HG03066 (cell line): ENCODE results near the gene PCARE.

Source experiments
- ATAC-seq: cut with Tn5 transposase; IDR thresholded peaks from one replicate; pipeline ENCODE4 v1.9.1; 2021; ENCODE audit warnings: low read depth; ENCODE audit not compliant: unreplicated experiment

Gene PCARE

DNA sequence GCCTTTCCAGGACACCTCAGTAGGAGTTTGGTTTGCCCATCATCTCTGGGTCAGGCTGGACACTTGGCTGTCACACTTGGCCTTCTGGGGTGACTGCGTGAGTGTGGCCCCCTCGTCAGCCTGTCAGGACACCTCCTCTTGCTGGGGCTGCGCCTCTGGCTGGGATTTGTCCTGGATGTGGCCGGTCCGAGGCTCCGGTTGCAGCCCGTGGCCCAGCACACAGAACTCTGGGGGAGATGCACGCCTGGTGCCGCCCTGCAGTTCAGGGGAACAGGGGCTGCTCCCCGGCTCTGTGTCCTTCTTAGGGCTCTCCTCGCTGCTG, 9.6 kb downstream of the PCARE start:
- ATAC-seq, result no peak

DNA sequence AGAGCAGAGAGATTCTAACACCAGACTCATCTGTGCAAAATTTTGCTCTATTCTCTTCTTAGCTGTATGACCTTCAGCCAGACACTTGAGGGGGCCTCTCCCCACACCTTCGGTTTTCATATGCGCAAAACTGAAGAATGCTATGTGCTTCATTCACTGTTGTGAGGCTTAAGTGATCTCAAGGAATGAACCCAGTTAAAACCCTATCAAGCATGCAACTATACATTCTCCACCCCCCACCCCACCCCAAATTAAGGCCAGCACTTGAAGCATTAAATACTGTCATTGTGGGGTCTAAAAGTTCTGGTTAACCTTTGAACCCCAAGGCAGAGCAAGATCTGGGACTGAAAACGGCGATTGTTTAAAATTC, 10.0 kb downstream of the PCARE start:
- ATAC-seq, result no peak

DNA sequence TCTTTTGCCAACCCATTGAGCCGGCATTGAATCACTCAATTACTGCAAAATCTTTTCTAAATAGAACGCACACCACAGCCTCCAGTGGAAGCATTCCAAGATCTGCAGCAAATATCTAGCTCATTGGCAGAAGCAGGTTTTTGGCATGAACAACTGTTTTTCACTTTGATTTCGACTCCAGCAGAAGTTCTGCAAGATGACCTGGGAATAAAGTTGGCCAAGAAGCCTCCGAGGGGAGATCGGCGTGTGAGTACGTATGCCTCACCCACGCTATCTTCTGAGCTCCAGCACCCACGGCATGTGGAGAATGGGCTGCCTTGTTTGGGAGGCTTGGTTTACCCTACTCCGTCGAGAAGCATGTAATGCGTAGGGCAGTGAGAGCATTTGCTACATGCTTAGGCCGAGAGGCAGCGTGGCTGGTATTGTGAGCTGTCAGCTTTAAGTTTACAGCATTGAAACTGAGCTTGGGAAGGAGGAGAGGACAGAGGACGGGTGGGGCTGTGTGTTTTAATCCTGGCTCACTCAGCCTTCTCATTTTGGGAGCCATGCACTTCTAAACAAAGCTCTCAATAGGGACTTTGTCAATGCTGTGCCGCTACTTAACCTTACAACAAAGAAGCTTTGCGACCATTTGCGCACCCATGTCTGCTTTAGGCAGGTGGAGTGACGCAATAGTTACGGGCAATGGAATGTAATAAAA, 10.5 kb downstream of the PCARE start:
- no peak for ATAC-seq

DNA sequence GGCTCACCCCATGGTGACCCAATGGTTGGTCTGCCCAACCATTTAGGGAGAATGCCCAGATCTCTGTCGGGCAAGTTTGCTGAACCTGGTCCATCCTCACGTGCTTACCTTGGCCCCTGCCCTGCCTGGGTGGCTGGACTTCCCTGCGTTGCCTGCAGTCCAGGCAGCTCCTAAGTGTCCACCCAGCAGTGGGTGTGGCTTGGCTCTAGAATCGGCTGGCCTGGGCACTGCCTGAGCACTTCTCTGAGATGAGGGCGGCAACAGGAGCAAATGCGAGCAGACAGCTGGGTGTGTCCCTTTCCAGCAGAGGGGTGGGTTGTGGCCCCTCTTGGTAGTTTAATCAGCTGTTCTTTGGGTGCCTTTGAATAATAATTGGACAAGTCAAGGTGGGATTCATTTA, 11.3 kb downstream of the PCARE start:
- no peak for ATAC-seq

DNA sequence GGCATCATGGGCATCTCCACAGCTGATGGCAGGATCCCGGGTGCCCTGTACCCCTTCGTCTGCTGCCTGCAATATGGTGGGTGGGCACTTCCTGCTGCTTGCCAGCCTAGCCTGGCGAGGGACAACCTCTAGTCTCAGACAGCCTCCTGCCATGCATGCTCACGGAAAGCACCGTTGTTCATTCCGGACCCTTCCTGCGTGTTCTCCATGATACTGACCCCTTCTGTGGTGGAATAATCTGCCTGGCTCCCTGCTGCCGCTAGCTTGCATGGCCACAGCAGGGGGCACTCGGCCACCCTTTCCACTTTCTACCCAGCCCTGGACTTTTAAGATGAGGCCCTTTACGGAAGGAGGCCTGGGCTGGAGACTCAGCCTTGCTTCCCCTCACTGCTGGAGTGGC, 12.0 kb downstream of the PCARE start:
- ATAC-seq, result no peak

DNA sequence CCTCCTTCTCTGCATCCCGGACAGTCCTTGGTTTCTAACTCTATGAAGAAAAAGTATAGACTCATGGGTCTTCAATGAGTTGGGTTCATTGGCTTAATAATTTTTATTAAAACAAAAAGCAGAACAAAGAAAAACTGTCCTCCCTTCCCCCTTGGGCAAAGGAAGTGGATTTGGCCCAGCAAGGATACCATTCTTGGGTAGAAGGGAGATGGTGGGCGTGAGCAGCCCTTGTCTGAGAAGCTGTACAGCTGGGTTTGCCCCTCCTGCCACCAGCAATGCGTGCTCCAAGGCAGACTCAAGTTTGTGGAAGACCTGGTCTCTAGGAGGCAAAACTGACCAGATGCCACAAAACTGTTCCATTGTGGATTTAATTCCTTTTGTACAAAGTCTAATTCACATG, 12.7 kb downstream of the PCARE start:
- ATAC-seq, result no peak

DNA sequence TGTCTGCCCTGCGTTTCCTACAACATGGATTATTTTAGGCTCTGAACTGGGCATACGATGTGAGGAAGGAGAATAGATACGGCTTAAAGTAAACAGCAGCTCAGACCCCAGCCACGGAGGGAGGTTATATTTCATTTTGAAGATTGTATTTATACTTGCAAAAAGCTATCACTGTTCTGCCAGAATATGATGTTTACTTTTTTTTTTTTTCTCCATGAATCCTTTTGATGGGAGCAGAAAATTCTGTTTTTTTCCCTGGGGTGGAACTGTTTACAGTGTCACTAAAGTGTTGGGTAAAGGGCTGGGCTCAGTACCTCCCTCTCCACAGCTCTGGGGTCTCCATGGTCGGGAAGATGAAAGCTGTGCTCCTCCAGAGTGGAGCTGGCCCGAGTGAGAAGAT, 13.1 kb downstream of the PCARE start:
- ATAC-seq, result no peak

DNA sequence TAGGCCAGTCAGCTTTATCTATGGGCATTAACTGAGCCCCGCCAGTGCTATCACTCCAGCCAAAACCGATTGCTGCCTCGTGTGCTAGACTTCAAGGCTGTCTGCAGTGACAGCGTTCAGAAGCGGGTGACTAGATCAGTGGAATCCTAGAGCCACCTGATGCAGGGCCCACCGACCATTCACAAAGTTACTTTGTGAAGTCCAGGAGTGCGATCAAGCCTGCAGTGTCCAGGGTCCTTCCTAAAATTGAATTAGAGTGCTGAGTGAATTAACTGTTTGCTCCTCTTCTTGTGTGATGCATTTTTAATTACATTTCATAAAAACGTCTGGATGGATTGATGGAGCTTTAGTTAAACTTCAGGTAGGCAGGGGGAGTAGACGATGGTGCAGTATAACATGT, 13.9 kb downstream of the PCARE start:
- ATAC-seq, result no peak

DNA sequence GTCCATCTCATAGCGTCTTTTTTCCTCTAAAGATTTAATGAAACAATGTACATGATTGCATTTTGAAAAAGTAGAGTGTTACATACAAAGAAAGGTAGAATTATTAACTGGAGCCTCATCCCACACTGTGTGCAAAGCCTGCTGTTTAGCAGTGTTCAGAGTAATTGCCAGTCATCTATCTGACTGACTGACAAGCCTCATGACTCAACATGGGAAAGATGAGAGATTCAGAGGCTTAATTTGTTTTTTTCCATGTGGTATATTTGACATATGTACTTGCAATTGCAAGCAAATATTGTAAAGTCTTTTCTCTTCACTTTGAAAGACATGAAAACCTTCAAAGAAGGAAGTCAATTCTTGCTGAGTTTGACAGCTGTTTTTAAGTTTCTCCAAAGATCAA, 14.7 kb downstream of the PCARE start:
- ATAC-seq, result no peak

DNA sequence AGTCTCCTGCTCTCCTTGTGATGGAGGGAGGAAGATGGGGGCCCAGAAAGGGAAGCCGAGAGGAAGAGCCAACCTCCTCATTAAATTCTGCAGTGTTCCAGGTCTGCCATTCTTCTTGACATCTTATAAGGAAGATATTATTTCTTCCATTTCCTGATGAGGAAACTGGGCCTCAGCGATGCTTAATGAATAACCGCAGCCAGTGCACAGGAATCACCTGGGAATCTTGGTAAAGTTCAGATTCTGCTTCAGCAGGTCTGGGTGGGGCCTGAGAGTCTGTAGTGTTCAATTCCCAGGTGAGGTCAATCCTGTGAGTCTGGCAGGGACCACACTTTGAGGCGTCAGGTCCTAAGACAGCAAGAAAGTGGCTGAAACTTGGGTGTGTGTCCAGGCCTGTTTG, 17.3 kb downstream of the PCARE start:
- ATAC-seq, result no peak

DNA sequence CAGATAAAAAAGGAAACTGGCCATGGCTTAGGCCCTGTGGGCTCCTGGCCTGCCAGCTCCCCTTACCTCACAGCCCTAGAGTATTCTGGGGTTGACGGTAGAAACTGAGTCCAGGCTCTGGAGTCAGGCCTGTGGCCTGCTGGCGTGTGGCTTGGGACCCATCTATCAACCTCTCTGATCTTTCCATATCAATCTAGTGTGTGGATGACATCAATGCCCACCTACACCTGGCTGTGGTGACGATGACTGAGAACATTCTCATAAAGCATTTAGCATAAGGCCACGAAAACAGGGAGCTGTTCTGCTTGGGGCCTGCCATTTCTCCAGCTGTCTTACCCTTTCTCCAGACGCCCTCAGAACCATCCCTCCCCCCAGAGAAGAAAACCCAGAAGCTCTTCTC, 17.9 kb downstream of the PCARE start:
- ATAC-seq, result no peak

DNA sequence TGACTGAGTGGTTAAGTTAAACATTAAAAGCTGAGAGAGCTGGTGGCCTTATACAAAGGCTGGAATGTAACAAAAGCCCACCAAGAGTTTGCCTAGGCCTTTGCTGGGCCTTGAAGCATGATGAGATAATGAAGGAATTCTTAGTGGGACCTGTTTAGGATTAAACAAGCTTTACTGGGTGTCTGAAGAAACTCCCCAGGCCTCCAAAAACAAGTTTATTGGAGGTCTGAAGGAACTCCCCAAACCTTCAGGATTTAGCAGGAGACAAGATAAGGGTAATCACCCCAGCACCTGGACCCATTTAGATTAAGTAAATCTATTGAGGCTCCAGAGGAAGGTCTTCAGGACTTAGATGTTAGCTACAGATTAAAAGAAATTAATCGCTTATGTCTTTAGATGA, 18.7 kb downstream of the PCARE start:
- no peak for ATAC-seq

DNA sequence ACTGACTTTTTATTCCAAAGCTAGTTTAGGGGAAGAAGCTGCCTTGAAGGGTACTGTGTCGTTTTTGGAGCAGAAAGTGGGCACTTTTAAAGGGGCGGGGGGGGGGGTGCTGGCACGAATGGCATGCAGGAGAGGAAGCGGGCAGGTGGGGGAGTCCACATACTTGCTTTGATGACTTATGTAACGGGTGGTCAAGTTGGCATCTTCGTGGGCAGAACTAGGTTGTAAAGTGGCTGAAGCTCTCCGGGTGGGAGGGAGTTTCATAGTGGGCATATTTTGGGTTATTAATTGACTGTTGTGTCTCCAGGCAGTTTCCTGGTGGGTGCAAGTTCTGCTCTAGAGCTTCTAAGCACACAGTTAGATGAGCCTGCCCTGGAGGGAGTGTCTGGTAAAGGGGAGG, 19.9 kb downstream of the PCARE start:
- ATAC-seq, result no peak

DNA sequence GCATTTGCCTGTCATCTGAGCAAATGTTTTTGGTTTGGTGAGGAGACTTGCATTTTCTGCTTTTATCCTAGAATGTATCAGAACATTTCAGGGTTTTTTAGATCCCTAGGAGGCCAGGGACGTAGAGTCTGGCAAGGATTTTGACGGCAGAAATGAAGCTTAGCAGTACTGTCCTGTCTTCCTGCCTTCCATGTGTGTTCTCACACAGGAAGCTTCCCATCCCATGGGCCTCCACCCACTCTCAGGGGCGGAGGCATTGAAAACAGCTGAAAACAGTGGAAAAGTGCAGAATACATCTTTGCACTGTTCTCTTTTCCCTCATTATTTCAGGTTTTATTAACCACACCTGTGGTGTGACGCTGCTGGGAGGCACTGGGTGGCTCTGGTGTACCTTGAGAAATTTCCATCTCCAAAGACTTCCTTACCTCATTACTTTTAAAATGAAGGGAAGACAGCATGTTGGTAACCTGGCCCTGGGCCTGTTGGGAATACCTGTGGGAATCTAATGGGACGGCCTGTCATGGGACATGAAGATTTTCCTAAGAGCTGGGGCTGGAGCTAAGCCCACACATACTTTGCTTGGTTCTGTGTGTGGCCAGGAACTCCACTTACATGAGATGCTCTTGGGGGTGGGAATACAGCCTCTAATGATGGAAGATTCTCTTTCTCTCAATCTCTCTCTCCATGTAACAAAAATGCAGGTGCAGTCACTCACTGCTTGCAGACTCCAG, 20.5 kb downstream of the PCARE start:
- ATAC-seq, result no peak

DNA sequence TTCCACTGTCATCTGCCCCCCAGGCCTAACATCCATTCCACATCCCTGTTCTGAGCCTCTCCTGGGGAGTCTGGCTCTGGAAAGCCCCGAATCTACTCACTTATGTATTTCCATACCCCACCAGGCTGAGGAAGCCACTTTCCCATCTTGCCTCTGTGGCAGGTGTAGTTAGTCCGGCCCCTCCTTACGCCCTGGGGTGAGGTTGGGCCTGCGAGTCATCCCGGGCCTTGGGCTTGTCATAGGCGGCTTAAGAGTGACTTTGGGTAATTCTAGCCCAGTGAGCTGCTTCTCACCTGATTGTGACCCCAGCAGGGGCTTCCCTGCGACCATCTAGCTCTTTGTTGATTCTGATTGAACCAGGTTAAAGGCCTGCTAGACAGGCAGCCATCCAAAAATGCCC, 21.1 kb downstream of the PCARE start:
- no peak for ATAC-seq

DNA sequence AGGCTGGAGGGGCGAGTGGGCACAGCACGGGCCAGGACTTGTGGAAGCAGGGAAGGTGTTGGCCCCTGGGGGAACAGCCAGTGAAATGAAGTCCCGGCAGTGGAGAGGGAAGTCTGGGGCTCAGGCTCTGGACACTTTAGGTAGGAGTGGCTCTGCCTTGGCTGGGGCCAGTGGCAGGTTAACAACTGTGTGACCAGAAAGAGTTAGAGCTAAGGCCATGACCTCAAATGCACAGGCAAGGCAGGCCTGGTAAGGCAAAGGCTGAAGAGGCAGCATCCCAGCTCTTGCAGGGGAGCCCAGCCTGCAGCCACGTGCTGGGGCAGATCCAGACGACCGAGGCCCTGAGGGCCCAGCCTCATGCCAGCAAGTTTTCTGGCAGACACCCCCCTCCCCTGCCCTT, 21.5 kb downstream of the PCARE start:
- no peak for ATAC-seq

DNA sequence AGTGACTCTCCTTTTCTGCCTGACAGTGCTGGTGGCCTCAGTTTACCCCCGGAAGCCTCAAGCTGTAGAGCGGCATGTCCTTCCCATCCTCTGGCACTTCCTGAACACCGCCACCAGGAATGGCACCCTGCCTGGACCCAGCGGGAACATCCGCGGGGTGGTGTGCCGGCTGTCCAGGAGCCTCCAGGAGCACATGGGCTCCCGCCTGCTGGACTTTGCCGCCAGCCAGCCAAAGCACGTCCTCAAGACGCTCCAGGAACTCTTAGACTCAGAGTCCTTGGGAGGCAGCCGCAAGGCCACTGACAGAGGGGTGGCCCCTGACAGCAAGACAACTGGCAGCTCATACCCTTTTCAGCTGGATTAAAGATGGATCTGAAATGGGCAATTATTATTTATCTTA, 22.6 kb downstream of the PCARE start:
- no peak for ATAC-seq

DNA sequence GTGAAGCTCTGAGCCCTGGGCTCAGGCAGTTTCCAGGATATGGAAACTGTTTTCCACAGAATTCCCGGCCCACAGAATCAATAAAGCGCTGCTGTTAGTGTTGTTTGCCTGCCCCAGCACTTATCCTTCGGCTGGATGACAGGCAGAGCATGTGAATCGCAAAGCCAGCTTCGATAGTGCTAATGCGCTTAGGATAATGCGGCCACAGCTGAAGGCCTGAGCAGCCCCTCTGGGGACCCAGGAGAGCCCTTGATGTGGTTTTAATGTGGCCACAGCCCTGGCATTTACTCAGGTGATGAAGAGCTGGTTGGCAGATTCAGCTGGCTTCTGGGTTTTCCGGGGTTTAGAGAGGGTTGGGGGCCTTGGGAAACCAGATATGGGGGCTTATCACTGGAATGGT, 23.7 kb downstream of the PCARE start:
- ATAC-seq, result no peak

DNA sequence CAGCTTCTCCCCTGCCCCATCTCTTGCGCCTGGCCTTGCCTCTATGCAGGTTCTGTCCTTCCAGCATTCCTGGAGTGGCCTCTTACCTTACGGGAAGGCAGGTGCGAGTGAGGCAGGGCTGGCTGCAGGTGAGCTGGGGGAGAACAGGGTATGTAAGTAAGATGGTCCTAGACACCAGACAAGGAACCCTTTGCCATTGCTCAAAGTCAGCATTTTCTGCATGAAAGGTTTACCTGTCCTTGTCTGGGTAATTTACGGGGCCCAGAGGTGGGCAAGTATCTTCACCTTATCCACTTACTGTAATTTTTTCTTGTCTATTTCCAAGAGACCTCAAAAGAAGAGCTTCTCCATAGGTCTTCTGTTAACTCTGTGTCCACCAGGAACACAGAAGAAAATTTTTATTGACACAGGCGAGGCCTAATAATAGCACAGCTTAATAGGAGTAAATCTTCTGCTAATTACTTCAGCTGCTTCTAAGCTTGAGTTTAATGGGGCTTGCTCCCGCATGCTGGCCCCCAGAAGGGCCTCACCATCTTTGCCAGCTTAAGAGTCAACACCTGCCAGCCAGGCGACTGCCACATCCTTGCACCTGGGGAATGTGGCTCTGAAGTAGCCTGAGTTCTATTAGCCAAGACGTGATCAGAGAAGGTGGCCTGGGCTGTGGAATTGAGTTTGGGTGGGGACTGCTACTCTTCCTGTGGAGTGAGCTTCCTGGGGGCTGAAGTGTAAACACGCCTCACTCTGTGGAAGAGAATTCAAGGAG, 27.1 kb downstream of the PCARE start:
- ATAC-seq, result no peak

DNA sequence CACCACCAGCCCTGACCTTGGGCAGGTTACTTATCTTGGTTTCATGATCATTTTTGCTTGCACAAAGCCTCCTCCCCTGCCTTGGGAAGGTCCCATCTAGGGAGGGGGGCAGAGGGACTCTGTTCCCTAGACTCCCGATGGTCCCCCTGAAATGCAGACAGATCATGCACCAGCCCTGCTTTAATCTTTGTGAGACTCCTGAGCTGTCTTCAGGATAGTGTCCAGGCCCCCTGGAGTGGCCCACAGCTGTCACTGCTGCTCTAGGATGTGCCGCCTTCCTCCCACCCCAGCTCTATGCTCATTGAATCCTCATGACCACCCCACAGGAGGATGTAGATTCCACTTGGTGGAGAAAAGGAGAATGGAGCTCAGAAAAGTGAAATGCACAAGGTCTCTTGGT, 28.0 kb downstream of the PCARE start:
- no peak for ATAC-seq

DNA sequence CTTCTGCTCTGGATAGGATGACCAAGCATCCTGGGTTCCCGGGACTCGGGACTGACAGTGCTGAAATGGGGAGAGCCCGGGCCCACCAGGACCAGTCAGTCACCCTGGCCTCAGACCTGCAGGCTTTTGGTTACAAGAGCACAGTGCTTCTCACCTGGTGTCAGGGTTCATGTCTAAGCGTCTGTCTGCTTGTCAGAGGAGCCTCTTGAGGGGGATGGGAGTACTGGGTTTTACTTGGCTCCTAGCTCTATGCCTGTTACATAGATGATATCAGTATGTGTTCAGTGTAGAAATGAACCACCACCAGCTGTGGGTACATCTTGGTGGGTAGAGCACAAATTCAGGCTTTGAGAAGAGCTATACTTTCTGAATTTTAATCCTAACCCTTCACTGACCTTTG, 29.9 kb downstream of the PCARE start:
- no peak for ATAC-seq

DNA sequence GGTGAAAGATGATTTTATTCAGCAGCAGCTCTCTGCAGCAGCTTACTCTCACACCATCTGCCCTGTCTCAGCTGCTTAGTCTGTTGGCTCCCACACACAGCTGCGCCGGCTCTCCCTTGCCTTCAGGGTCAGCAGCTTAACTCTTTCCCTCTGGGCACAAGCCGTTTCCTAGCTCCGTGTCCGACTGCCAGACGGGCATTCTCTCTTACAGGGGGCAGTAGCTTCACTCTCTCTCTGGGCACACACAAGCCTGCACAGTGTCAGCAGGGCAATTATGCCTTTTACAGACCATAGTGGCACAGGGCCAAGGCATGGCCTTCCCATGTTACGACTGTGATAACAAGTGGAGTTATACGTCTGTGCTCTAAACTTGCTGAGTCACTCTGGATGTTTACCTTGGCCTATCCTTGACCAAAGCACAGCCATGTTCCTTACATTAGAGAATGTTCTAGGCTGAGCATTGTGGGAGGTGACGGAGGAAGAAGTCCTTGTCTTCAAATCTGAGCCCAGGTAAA, 31.7 kb downstream of the PCARE start:
- ATAC-seq, result no peak
